Measurements from ENCODE around the gene ARMC7.
"Not testable (repeated sequence)": the region's sequence is repeated elsewhere in the genome, so short reads cannot be mapped to it uniquely, and the experiment has no call there.

The ARMC7 gene

DNA sequence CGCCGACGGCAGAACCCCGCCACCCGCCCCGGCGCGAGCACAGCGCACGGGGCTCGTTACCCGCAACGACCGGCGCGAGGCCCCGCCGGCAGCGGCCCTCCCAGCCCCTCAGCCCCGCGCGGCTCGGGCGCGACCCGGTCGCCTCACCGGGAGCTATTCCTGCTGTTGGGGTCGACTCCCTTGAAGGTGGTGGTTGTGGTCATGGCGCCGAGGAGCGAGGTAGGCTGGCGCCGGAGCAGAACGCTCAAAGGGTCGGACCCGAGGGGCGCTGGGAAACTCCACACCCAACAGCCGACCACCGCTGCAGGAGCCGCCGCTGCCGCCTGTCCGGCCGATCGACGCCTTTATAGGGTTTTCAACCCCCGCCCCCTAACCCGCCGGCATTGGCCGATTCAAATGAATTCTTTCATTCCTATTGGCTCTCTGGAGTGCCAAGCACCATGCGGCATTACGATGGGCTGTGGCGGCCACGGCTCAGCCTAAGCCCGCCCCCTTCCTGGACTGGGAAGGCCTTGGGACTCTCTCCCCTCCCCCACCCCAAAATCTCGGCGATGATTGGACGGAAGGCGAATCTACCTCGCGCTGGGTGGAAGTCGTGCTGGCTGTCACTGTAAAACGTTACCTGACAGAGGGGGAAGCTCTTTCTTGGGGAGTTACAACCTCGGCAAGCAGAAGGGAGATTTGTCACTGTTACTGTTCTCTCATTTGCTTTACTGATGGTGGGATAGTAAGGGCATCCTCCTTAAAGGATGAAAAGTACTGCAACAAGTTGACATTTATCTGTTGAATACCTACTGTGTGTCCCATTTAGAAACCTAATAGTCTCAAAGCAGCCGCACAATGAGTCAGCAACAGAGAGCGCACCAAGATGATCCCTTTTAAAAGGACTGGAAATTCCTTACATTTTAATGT is 44.7 kb downstream of the ARMC7 start, which contains the start of gene JPT1:
Gene JPT1 (minus strand): TSS at position 318 of the 912 bp plus-strand sequence. CDS start 115 bp downstream, at position 203.
- peak; percentile 96 for DNase-seq

DNA sequence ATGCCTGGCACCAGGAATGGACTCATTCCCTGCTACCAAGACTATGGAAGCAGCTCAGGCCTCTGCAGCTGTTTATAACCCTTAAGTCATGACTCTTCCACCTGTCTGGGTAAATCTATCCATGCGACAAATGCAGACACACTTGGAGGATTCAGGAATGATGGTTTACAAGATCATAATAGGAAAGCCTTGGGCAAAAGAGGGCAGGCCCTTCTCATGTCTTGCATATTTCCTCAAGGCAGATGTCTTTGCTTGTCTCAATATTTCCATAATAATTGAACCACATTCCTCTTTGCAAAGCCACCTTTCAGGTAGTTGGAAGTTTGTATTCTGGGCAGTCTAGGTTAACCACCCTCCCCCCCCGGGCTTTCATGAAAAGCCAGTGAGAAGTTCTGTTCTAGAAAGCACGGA is 45.4 kb downstream of the ARMC7 start:
- DNase-seq = no peak

DNA sequence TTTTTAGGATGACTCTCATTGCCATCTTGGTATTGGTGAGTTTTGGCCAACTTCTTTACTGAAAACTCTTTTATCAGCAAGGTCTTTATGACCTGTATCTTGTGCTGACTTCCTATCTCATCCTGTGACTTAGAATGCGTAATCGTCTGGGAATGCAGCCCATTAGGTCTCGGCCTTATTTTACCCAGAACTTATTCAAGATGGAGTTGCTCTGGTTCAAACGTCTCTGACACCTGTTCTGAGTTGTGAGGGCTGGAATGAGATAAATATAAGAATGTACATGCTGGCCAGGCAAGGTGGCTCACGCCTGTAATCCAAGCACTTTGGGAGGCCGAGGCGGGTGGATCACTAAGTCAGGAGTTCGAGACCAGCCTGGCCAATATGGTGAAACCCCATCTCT is 48.7 kb downstream of the ARMC7 start:
- not testable (repeated sequence) for DNase-seq

DNA sequence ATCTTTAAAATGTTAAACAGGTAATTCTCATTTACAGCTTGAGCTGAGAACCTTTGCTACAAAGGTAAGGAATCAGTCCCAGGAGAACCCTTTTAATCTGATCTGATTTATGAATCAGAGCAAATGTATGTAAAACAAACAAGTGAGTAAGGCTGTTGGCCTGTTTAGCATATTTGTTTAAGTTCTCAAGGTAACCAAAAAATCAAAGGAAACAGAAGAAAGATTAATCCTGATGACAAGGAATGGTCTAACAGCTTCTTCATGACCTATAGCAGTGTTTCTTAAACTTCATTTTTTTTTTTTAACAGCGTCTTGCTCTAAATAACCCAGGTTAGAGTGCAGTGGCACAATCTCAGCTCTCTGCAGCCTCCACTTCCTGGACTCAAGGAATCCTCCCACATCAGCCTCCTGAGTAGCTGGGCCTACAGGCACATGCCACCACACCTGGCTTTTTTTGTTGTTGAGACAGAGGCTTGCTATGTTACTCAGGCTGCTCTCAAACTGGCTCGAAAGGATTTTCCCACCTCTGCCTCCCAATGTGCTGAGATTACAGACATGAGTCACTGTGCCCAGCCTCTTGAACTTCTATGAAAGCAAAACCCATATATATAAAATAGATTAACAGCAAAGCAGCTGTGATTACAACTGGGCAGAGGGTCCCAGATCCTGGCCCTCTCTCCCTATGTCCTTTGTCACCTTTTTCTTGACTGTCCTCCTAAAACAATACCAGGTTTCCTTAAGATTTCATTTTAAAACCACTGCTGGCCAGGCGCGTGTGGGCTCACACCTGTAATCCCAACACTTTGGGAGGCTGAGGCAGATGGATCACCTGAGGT is 49.6 kb downstream of the ARMC7 start:
- DNase-seq = no peak

DNA sequence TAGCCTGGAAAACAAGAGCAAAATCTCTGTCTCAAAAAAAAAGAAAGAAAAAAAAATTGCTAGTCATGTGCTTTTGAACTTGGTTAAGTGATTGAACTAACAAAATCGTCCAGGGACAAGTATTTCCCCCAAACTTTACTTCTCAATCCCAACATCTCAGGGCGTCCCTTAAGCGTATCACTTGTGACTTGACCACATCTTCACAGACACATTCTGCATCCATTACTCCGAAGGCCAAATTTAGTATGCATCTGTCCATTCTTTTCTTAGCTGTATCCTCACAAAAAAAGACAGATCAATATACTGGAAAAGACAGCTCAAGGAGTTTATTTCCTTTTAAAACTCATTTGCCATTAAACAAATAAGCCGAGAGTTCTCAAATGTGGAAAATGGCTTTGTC is 50.4 kb downstream of the ARMC7 start:
- no peak for DNase-seq

DNA sequence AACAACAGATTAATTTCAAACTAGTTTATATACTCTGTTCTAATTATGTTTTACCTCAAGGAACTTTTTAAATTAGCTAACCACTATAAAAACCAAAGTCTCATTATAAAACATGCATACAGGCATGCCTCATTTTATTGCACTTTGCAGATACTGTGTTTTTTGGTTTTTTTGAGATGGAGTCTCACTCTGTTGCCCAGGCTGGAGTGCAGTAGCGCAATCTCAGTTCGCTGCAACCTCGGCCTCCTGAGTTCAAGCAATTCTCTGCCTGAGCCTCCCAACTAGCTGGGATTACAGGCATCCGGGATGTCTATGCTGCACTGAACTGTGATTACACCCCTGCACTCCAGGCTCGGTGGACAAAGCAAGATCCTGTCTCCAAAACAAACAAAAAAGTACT is 53.3 kb downstream of the ARMC7 start:
- DNase-seq = no peak

DNA sequence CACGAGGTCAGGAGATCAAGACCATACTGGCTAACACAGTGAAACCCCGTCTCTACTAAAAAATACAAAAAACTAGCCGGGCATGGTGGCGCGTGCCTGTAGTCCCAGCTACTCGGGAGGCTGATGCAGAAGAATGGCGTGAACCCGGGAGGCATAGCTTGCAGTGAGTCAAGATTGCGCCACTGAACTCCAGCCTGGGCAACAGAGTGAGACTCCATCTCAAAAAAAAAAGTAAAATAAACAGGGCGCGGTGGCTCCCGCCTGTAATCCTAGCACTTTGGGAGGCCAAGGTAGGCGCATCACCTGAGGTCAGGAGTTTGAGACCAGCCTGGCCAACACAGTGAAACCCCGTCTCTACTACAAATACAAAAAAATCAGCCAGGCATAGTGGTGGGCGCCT is 54.8 kb downstream of the ARMC7 start:
- DNase-seq = not testable (repeated sequence)

DNA sequence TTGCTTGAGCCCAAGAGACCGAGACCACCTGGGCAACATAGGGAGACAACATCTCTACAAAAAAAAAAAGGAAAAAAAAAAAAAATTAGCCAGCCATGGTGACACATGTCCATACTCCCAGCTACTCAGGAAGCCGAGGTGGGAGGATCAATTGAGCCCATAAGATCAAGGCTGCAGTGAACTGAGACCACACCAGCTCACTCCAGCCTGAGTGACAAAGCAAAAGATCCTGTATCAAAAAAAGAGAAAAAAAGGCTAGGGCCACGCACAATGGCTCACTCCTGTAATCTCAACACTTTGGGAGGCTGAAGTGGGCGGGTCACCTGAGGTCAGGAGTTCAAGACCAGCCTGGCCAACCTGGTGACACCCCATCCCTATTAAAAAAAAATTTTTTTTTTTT is 59.2 kb downstream of the ARMC7 start:
- no peak for DNase-seq

DNA sequence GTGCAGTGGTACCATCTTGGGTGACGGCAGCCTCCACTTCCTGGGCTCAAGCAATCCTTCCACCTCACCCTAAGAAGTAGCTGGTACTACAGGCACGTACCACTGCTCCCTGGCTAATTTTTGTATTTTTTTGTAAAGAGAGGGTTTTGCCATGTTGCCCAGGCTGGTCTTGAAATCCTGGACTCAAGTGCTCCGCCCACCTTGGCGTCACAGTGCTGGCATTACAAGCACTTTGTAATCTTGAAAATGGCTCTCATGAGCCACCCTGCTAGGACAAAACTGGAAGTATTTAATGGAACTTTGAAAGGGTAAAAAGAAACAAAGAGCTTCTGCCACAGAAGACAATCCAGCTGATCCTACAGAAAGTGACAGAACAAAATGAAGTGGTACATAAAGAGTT is 63.8 kb downstream of the ARMC7 start:
- no peak for DNase-seq

DNA sequence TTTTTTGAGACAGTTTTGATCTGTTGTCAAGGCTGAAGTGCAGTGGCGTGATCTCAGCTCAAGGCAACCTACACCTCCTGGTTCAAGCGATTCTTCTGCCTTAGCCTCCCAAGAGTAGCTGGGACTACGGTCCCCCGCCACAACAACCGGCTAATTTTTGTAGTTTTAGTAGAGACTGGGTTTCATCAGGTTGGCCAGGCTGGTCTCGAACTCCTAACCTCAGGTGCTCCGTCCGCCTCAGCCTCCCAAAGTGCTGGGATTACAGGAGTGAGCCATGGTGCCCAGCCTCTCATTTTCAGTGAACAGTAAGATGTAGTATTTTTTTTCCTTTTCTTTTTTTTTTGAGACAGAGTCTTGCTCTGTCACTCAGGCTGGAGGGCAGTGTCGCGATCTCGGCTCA is 65.2 kb downstream of the ARMC7 start:
- DNase-seq = no peak

DNA sequence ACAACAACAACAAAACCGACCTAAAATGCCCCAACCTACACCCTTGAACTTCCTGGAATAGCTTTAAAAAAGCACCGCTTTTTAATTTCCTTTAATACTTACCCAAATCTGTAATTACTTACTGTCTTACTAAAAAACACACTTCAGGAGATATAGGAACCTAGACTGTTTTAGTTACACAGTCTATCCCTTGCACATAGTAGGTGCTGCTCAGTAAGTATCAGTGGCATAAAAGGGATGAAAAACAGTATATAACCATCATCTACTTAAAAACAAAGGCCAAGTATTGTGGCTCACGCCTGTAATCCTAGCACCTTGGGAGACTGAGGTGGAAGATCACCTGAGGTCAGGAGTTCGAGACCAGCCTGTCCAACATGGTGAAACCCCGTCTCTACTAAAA is 66.9 kb downstream of the ARMC7 start:
- no peak for DNase-seq

DNA sequence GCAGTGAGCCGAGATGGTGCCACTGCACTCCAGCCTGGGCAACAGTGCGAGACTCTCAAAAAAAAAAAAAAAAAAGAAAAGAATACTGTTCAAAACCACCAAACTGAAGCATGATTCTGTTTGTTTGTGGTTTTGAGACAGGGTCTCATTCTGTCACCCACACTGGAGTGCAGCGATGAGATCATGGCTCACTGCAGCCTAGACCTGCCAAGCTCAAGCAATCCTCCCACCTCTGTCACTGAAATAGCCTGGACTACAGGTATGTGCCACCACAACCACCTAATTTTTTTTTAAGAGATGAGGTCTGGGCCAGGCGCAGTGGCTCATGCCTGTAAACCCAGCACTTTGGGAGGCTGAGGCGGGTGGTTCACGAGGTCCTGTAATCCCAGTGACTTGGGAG is 68.7 kb downstream of the ARMC7 start:
- DNase-seq = no peak

Data from central memory CD4-positive, alpha-beta T cell (primary cell).